GM12892 (cell line): ENCODE results near the gene ANKRD23.

Source experiments
- POLR2A ChIP-seq: IDR thresholded peaks from 2 replicates; pipeline ENCODE4 v1.6.1; 2011; ENCODE audit warnings: low read depth, low read length, control low read depth
- POLR2AphosphoS5 ChIP-seq: IDR thresholded peaks from 2 replicates; pipeline ENCODE4 v1.6.1; 2011; ENCODE audit warnings: low read depth, low read length, control low read depth

DNA sequence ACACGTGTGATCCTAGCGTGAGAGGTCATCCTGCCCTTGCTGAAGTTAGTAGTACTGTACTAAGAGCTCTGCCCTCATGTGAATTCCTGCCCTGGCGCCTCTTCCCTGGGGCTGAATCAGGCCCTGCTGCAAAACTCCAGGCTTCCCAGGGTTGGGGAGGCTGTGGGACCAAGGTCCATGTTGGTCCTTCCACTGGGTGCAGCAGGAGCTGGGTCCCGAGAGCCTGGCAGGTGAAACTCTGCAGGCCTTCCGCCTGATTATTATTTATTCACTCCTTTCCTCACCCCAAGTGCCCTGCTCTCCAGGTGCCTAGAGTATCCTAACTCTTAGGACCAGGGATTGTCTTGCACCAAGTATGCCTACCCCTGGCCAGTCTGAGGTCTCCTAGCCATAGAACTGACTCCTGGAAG lies 33.0 kb downstream of the ANKRD23 start:
- no peak for TF ChIP-seq POLR2AphosphoS5
- no peak for TF ChIP-seq POLR2A
